ENCODE results near the gene SCIMP.
"Not testable (repeated sequence)": the region's sequence is repeated elsewhere in the genome, so short reads cannot be mapped to it uniquely, and the experiment has no call there.

SCIMP gene

GRCh38 chr17:5198472-5198871, 36.2 kb downstream of the SCIMP start:
- TF ChIP-seq JUND (IDR thresholded peaks at IDR 0.05; ENCODE audit: low read depth): no peak
- in situ Hi-C loops (cut with HindIII; ENCODE audit: low pct_unique_long_range_greater_than_20kb, low sequenced_read_pairs): no loop called here

GRCh38 chr17:5194346-5194745, 40.3 kb downstream of the SCIMP start:
- TF ChIP-seq JUND (IDR thresholded peaks at IDR 0.05; ENCODE audit: low read depth): no peak
- DNase-seq (ENCODE audit: low read depth in 1 of 2, low spot score in 1 of 2): no peak
- in situ Hi-C loops (cut with HindIII; ENCODE audit: low pct_unique_long_range_greater_than_20kb, low sequenced_read_pairs): no loop called here

More at GRCh38 chr17:5198472-5198871, 36.2 kb downstream of the SCIMP start:
- DNase-seq (ENCODE audit: low read depth in 1 of 2, low spot score in 1 of 2): no peak

GRCh38 chr17:5191541-5192417, 42.9 kb downstream of the SCIMP start, which contains the start of gene ZNF594:
TSS of gene ZNF594 (minus strand) at chr17:5191868. CDS start at chr17:5184256, 7,612 bp downstream.
- in situ Hi-C loops (cut with HindIII; ENCODE audit: low pct_unique_long_range_greater_than_20kb, low sequenced_read_pairs): no loop called here
- DNase-seq (ENCODE audit: low read depth in 1 of 2, low spot score in 1 of 2): peak; percentile 84 to 96
- TF ChIP-seq JUND (IDR thresholded peaks at IDR 0.05; ENCODE audit: low read depth): no peak

- no peak for DNase-seq (ENCODE audit: low read depth in 1 of 2, low spot score in 1 of 2)
- in situ Hi-C loops (cut with HindIII; ENCODE audit: low pct_unique_long_range_greater_than_20kb, low sequenced_read_pairs): no loop called here
- no peak for TF ChIP-seq JUND (IDR thresholded peaks at IDR 0.05; ENCODE audit: low read depth)
Measured at GRCh38 chr17:5184288-5184687, 50.4 kb downstream of the SCIMP start.

GRCh38 chr17:5183410-5183793, 51.3 kb downstream of the SCIMP start:
- no peak for TF ChIP-seq JUND (IDR thresholded peaks at IDR 0.05; ENCODE audit: low read depth)
- DNase-seq (ENCODE audit: low read depth in 1 of 2, low spot score in 1 of 2): no peak
- in situ Hi-C loops (cut with HindIII; ENCODE audit: low pct_unique_long_range_greater_than_20kb, low sequenced_read_pairs): no loop called here

- no peak for DNase-seq (ENCODE audit: low read depth in 1 of 2, low spot score in 1 of 2)
- no peak for TF ChIP-seq JUND (IDR thresholded peaks at IDR 0.05; ENCODE audit: low read depth)
- in situ Hi-C loops (cut with HindIII; ENCODE audit: low pct_unique_long_range_greater_than_20kb, low sequenced_read_pairs): no loop called here
Measured at GRCh38 chr17:5182597-5183409, 51.9 kb downstream of the SCIMP start.

GRCh38 chr17:5181509-5182305, 53.0 kb downstream of the SCIMP start:
- DNase-seq (ENCODE audit: low read depth in 1 of 2, low spot score in 1 of 2): no peak
- in situ Hi-C loops (cut with HindIII; ENCODE audit: low pct_unique_long_range_greater_than_20kb, low sequenced_read_pairs): no loop called here
- no peak for TF ChIP-seq JUND (IDR thresholded peaks at IDR 0.05; ENCODE audit: low read depth)

GRCh38 chr17:5179003-5179402, 55.7 kb downstream of the SCIMP start:
- TF ChIP-seq JUND (IDR thresholded peaks at IDR 0.05; ENCODE audit: low read depth): no peak
- in situ Hi-C loops (cut with HindIII; ENCODE audit: low pct_unique_long_range_greater_than_20kb, low sequenced_read_pairs): no loop called here

GRCh38 chr17:5175027-5175426, 59.6 kb downstream of the SCIMP start:
- DNase-seq (ENCODE audit: low read depth in 1 of 2, low spot score in 1 of 2); in situ Hi-C loops (cut with HindIII; ENCODE audit: low pct_unique_long_range_greater_than_20kb, low sequenced_read_pairs): not testable (repeated sequence)

More at GRCh38 chr17:5179003-5179402, 55.7 kb downstream of the SCIMP start:
- DNase-seq (ENCODE audit: low read depth in 1 of 2, low spot score in 1 of 2): no peak

- DNase-seq (ENCODE audit: low read depth in 1 of 2, low spot score in 1 of 2); in situ Hi-C loops (cut with HindIII; ENCODE audit: low pct_unique_long_range_greater_than_20kb, low sequenced_read_pairs): not testable (repeated sequence)
Measured at GRCh38 chr17:5165791-5166564, 68.7 kb downstream of the SCIMP start.

- in situ Hi-C loops (cut with HindIII; ENCODE audit: low pct_unique_long_range_greater_than_20kb, low sequenced_read_pairs): no loop called here
- no peak for TF ChIP-seq JUND (IDR thresholded peaks at IDR 0.05; ENCODE audit: low read depth)
- DNase-seq (ENCODE audit: low read depth in 1 of 2, low spot score in 1 of 2): no peak
Measured at GRCh38 chr17:5164436-5164835, 70.2 kb downstream of the SCIMP start.

- DNase-seq (ENCODE audit: low read depth in 1 of 2, low spot score in 1 of 2); in situ Hi-C loops (cut with HindIII; ENCODE audit: low pct_unique_long_range_greater_than_20kb, low sequenced_read_pairs): not testable (repeated sequence)
Measured at GRCh38 chr17:5161793-5162192, 72.9 kb downstream of the SCIMP start.

- in situ Hi-C loops (cut with HindIII; ENCODE audit: low pct_unique_long_range_greater_than_20kb, low sequenced_read_pairs); DNase-seq (ENCODE audit: low read depth in 1 of 2, low spot score in 1 of 2): not testable (repeated sequence)
Measured at GRCh38 chr17:5160702-5161101, 74.0 kb downstream of the SCIMP start.
